Activated CD8-positive, alpha-beta T cell treated with anti-CD3 and anti-CD28 coated beads for 36 hours (primary cell): ENCODE results near the gene PPP4R1. TPM values are rescaled to one million over a fixed set of nuclear protein-coding genes. Genes with fewer than 3 reads are reported as not detected.

Experiments used
- ATAC-seq: fragments of 200-7000 bp; cut with Tn5 transposase; one replicate; pipeline ENCODE4 v1.10.0; 2021; ENCODE audit warnings: mild to moderate bottlenecking, moderate library complexity
- CTCF ChIA-PET: fragments of 350-600 bp; sonication (Branson Sonifier 250); formaldehyde crosslinking; loops from one replicate; lab custom pipeline; 2021; ENCODE audit warnings: antibody characterized with exemption; lab: Charles Lee
- POLR2A ChIA-PET: fragments of 350-600 bp; sonication (Branson Sonifier 250); formaldehyde crosslinking; loops from one replicate; lab custom pipeline; 2021; ENCODE audit warnings: antibody characterized with exemption; lab: Charles Lee
- DNase-seq: peaks from one replicate; pipeline ENCODE4 v3.0.0-alpha.2; 2020
- H3K27ac Mint-ChIP-seq: one replicate; pipeline ENCODE4 v1.8.0; 2021; ENCODE audit warnings: mild to moderate bottlenecking, mixed read lengths
- H3K27me3 Mint-ChIP-seq: one replicate; pipeline ENCODE4 v1.8.0; 2021; ENCODE audit warnings: mixed read lengths
- H3K36me3 Mint-ChIP-seq: one replicate; pipeline ENCODE4 v1.8.0; 2021; ENCODE audit warnings: low read depth, mixed read lengths
- H3K4me1 Mint-ChIP-seq: one replicate; pipeline ENCODE4 v1.8.0; 2021; ENCODE audit warnings: low read depth, mixed read lengths
- H3K4me3 Mint-ChIP-seq: one replicate; pipeline ENCODE4 v1.8.0; 2021; ENCODE audit warnings: mild to moderate bottlenecking, moderate library complexity, mixed read lengths
- H3K9me3 Mint-ChIP-seq: one replicate; pipeline ENCODE4 v1.8.0; 2021; ENCODE audit warnings: mixed read lengths
- CTCF ChIP-seq: fragments of 200-600 bp; IDR thresholded peaks from one replicate; pipeline ENCODE4 v1.8.0; 2022; ENCODE audit warnings: antibody characterized with exemption, mild to moderate bottlenecking
- intact Hi-C: fragments of 100-400 bp; cut with micrococcal nuclease; formaldehyde crosslinking; loops from one replicate; pipeline ENCODE4 v1.10.0; 2022
- total RNA-seq, 2 experiments: library from RNA; stranded (reverse); gene quantifications; one replicate each; pipeline ENCODE4 v1.2.3, GENCODE V29; 2021

The PPP4R1 gene
- total RNA-seq, 2 experiments from 2014 or later: 31.4 to 31.7 TPM

- Mint-ChIP-seq H3K27ac (peak overlapping the region; percentile 21), H3K4me3 (no peak overlapping the region), H3K27me3 (no peaks in the 10 kb centered on the region), H3K4me1 (no peaks in the 10 kb centered on the region), H3K9me3 (no peaks in the 10 kb centered on the region), H3K36me3 (peaks cover 15% of the 10 kb centered on the region)
- ChIA-PET CTCF (interaction anchor here (1.0 to 1.1 kb wide), 2 partner anchors 10 to 13 kb away, joined by 3 read pairs; no protein-coding TSS in a partner anchor), POLR2A (no interaction called here)
- ATAC-seq (no peak), DNase-seq (no peak)
- intact Hi-C loops: no loop called here
- TF ChIP-seq CTCF: no peak
Measured at GRCh38 chr18:9562584-9562983, 51.8 kb downstream of the PPP4R1 start.

- ATAC-seq: no peak
- intact Hi-C loops: no loop called here
Measured at GRCh38 chr18:9561759-9562158, 52.6 kb downstream of the PPP4R1 start.

GRCh38 chr18:9559253-9559652 is 55.1 kb downstream of the PPP4R1 start:
- TF ChIP-seq CTCF: no peak
- no peaks in the 10 kb centered on the region for H3K9me3 Mint-ChIP-seq
- POLR2A ChIA-PET: no interaction called here
- CTCF ChIA-PET: no interaction called here
- ATAC-seq: no peak
- peaks cover 31% of the 10 kb centered on the region for H3K36me3 Mint-ChIP-seq
- H3K4me1 Mint-ChIP-seq: no peaks in the 10 kb centered on the region
- no peak overlapping the region for H3K27ac Mint-ChIP-seq
- no peak overlapping the region for H3K4me3 Mint-ChIP-seq
- no peaks in the 10 kb centered on the region for H3K27me3 Mint-ChIP-seq
- DNase-seq: no peak
- intact Hi-C loops: no loop called here

More at GRCh38 chr18:9561759-9562158, 52.6 kb downstream of the PPP4R1 start:
- POLR2A ChIA-PET: no interaction called here
- DNase-seq: no peak
- H3K4me3 Mint-ChIP-seq: no peak overlapping the region
- no peak overlapping the region for H3K27ac Mint-ChIP-seq
- H3K36me3 Mint-ChIP-seq: peaks cover 20% of the 10 kb centered on the region
- H3K9me3 Mint-ChIP-seq: no peaks in the 10 kb centered on the region
- CTCF ChIA-PET: interaction anchor here (1.0 to 1.1 kb wide), 2 partner anchors 9 to 14 kb away, joined by 3 read pairs; no protein-coding TSS in a partner anchor
- H3K4me1 Mint-ChIP-seq: no peaks in the 10 kb centered on the region
- no peak for TF ChIP-seq CTCF
- H3K27me3 Mint-ChIP-seq: no peaks in the 10 kb centered on the region

GRCh38 chr18:9558387-9559064 is 55.8 kb downstream of the PPP4R1 start:
- CTCF ChIA-PET: no interaction called here
- no peak overlapping the region for H3K27ac Mint-ChIP-seq
- no peak overlapping the region for H3K4me3 Mint-ChIP-seq
- peaks cover 36% of the 10 kb centered on the region for H3K36me3 Mint-ChIP-seq
- no peaks in the 10 kb centered on the region for H3K9me3 Mint-ChIP-seq
- intact Hi-C loops: no loop called here
- no peaks in the 10 kb centered on the region for H3K4me1 Mint-ChIP-seq
- no peak for TF ChIP-seq CTCF
- DNase-seq (no peak), ATAC-seq (no peak)
- H3K27me3 Mint-ChIP-seq: no peaks in the 10 kb centered on the region
- POLR2A ChIA-PET: interaction anchor here (0.6 kb wide), 1 partner anchor 16 kb away, joined by 3 read pairs; no protein-coding TSS in a partner anchor

- H3K9me3 Mint-ChIP-seq: no peaks in the 10 kb centered on the region
- ChIA-PET POLR2A (no interaction called here), CTCF (no interaction called here)
- H3K4me3 Mint-ChIP-seq: no peak overlapping the region
- no peak for DNase-seq
- no peaks in the 10 kb centered on the region for H3K4me1 Mint-ChIP-seq
- intact Hi-C loops: no loop called here
- H3K27me3 Mint-ChIP-seq: no peaks in the 10 kb centered on the region
- H3K36me3 Mint-ChIP-seq: peaks cover 40% of the 10 kb centered on the region
- ATAC-seq: no peak
- TF ChIP-seq CTCF: no peak
- no peak overlapping the region for H3K27ac Mint-ChIP-seq
Measured at GRCh38 chr18:9557250-9557943, 57.0 kb downstream of the PPP4R1 start.
